ENCODE measurements around the gene P3H3.

- no peak for TF ChIP-seq POLR2A (IDR thresholded peaks at IDR 0.05)
- TF ChIP-seq CTCF (IDR thresholded peaks at IDR 0.05): no peak
These were observed 11.1 kb upstream of the P3H3 start for GRCh38 chr12:6817098-6817497.
